T follicular helper cell (primary cell): Measurements from ENCODE around the gene NKAPD1.
A peak's percentile ranks its signal among the peaks of the same experiment; 100 is the strongest.
"Not testable (repeated sequence)": the region's sequence is repeated elsewhere in the genome, so short reads cannot be mapped to it uniquely, and the experiment has no call there.

Experiments
- DNase-seq: peaks from one replicate; pipeline ENCODE4 v3.0.0-alpha.2; 2020; ENCODE audit warnings: low read depth
- total RNA-seq, 2 experiments: gene quantifications; one replicate each; lab custom pipeline; 2026; lab: John Stamatoyannopoulos, UW

The NKAPD1 gene, protein sequence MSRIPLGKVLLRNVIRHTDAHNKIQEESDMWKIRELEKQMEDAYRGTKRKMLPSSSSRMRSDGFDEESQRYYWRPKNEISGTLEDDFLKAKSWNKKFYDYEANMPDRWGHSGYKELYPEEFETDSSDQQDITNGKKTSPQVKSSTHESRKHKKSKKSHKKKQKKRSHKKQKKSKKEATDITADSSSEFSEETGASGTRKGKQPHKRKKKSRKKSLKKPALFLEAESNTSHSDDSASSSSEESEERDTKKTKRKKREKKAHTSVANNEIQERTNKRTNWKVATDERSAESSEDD
- total RNA-seq: 65.0 to 84.8 reads per million in 2 experiments

DNA sequence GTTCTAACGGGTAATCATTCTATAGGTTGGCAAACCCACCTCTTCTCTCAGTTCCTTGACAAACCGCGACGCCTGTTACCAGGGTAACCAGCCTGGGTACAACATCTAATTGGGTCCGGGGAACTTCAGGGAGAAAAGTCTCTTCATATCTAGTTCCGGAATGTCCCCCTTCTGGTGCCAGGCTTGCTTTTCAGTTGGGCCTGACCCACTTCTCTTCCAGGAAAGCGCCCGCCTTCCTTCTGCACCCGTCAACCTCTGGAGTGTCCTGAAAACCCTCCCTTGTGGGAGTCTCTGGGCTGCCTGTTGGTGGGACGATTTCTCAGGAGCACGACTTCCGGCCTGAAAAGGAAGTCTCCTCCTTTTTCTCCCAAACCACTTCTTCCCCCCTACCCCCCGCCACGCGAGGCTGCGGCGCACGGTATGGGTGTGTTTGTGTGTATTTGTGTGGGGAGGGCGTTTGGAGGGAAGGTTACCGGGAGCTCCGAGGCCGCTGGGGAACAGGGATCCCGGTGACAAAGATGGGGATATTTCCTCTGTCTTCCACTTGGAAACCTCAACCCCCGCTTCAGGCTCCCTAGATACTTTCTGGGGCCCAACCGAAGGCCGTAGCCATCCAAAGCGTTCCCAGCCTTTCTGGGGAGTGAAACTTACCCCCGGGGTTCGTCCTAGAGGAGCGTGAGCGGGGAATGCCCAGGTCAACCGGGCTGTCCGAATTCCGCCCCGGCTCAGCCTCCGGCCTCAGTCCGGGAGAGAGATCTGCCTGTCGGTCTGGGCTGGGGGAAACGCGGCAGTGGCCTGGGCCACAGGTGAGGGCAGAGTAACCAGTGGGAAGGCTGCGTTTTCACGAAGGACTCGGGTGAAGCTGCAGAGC is at the start of gene NKAPD1, which contains the start of gene PIH1D2:
Gene NKAPD1 (plus strand): TSS at position 359 of the 871 bp plus-strand sequence. CDS start 1,276 bp downstream, outside the sequence.
Gene PIH1D2 (minus strand): TSS at position 77 of the 871 bp plus-strand sequence. CDS start 843 bp downstream, outside the sequence.
- DNase-seq: peak; percentile 78

DNA sequence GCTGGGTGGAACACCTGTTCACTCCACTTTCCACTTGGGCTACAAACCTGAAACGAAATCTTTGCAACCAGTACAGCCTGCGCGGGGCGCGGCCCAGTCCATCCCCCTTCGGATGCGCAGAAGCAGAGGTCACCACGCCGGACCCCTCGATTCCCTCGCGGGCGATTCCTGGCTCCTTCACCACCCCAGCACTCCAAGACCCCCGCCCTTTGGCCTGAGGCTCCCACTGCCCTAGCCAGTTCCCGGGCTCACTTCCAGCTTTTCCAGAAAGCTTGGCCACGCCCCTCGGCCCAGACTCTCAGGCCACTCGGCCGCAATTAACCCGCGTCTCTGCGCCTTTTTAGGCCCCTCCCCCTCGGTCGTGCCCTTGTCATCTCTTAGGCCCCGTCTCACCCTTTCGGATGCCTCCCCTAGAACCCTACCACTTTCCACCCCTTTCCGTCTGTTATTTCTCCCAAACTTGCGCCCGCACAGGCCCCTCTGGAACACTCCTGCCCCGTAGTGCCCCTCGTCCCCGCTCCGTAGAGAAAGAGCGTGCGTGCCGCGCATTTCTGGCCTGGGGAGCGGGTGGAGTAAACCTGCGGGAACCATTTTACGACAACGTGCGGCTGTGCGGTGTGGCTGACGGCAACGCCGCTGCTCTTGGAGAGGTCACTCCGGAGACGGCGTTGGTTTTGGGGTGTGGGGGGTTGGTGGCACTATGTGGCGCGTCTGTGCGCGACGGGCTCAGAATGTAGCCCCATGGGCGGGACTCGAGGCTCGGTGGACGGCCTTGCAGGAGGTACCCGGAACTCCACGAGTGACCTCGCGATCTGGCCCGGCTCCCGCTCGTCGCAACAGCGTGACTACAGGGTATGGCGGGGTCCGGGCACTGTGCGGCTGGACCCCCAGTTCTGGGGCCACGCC is 49.1 kb upstream of the NKAPD1 start, which contains the start of gene DLAT:
Gene DLAT (plus strand): TSS at position 636 of the 906 bp plus-strand sequence. CDS start 65 bp downstream, at position 701.
- peak; percentile 77 for DNase-seq

DNA sequence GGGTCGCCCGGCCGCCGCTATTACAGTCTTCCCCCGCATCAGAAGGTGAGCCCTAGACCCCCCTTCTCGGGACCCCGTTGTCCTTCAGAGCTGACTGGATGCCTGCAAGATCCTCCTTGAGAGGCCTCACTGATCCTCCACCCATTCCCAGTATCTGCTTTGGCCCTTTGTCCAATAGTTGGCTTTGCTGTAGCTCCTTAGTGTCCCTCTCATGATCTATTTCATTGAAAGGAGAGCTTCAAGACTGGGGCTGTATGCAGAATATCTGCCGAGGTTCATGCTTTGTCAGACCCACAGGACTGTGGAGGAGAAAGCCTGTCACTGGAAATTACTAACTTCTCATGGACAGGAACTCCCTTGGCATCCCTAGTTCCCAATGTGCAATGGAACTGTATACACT is 48.4 kb upstream of the NKAPD1 start:
- DNase-seq: no peak

DNA sequence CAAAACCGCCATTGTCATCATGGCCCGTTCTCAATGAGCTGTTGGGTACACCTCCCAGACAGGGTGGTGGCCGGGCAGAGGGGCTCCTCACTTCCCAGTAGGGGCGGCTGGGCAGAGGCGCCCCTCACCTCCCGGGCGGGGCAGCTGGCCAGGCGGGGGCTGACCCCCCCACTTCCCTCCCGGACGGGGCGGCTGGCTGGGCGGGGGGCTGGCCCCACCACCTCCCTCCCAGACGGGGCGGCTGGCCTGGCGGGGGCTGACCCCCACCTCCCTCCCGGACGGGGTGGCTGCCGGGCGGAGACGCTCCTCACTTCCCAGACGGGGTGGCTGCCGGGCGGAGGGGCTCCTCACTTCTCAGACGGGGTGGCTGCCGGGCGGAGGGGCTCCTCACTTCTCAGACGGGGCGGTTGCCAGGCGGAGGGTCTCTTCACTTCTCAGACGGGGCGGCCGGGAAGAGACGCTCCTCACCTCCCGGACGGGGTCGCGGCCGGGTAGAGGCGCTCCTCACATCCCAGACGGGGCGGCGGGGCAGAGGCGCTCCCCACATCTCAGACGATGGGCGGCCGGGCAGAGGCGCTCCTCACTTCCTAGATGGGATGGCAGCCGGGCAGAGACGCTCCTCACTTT is 47.2 kb upstream of the NKAPD1 start:
- not testable (repeated sequence) for DNase-seq

DNA sequence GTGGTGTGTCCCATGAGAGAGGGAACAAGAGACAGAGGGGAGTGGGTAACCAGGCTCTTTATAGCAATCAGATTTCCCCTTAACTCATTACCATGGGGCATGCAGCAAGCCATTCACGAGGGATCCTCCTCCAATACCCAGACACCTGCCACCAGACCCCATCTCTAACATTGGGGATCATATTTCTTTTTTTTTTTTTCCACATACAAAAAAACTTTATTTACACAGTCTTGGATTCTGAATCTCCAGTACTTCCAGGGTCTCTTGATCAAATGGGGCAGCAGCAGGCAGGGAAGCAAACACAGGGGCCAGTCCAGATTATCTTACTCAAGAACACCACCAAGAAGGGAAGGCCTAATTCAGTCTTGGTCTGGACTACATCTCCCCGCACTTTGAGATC is 44.6 kb upstream of the NKAPD1 start:
- DNase-seq: no peak

DNA sequence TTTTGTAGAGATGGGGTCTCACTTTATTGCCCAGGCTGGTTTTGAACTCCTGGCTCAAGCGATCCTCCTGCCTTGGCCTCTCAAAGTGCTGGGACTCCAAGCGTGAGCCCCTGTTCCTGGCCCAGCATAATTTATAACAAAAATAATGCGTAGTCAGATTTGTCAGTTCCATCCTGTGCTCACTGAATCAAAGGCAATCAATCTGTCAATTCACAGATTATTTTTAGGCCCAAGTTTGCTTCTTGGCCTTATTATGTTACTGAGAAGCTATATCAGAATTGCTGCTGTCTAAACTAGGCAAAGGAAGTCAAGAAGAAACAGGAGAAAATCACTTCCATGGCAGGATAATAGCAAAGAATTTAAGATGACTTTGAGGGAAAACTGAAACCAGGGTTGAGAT is 40.2 kb upstream of the NKAPD1 start:
- no peak for DNase-seq

DNA sequence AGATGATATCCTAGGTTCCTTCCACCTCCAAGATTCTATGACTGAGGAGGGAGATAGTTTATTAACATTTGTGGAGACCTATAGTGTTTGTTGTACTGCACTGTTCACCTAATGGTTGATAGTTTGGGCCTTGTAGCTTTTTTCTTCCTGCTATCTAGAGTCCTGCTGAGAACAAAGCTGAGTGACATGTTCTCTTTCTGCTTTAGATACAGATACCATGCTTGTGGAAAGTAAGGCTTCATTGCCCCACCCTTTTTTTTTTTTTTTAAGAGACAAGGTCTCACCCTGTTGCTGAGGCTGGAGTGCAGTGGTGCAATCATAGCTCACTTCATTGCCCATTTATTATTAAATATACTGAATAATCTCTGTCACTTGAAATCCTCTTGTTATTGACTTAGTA is 36.6 kb upstream of the NKAPD1 start:
- no peak for DNase-seq

DNA sequence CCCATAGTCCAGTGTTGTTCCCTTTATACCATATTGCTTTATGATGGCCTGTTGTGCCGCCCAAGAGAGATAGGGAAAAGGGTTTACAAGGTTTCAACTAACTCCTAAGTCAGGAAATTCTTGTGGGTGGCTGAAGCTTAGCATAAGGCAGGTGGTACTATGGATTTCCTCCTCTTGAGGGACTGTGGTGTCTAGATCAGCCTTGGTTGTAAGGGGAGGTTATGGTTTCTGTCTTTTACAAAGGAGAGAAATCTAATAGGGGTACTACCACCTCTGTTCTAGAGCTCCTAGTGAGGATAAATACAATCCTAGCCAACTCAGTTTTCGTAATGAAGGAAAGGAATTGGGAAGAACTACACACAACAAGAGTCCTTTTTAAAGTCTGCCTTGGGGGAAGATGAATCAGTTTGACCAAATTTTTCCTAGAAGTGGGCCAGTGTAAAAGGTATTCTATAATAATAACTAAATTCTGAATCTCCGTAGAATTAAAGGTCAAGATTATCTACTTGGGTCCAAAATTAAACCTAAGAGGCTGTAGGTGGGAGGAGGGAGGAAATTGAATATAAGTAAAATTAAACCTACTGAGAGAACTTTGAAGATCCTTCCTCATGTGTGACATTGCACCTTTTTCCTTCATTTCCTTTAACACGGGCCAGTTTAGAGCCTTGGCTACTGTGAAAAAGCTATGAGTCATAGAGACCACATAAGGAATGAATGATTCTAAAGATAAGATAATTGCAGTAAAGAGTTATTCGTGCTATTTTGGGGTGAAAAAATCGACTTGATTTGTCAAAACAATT is 31.7 kb upstream of the NKAPD1 start:
- no peak for DNase-seq

DNA sequence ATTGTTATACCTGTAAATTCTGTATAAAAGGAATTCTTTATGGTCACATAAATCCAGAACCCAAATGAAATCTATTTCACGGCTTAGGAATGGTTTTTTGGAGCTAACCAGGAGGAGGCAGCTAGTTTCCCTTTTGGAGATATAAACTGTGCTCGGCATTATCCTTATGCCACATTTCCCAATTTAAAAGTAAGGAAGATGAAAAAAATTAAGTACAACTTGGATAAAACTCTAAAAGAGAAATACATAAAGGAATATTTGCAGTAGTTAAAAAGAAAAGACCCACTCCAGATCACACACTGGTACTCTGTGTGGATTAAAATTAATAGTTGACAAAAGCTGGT is 31.2 kb upstream of the NKAPD1 start:
- DNase-seq: no peak

DNA sequence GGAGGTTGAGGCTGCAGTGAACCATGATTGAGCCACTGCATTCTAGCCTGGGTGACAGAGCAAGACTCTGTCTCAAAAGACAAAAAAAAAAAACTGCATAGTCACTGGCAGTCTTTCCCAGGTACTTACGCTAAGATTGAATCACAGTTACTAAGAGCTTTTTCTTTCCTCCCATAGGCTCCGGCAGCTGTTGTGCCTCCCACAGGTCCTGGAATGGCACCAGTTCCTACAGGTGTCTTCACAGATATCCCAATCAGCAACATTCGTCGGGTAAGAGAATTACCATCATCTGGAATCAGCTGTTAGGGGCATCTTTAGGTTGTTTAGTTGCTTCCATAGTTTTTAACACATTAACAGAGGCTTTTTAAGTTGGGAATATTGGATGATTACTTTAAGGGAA is 29.1 kb upstream of the NKAPD1 start:
- no peak for DNase-seq

DNA sequence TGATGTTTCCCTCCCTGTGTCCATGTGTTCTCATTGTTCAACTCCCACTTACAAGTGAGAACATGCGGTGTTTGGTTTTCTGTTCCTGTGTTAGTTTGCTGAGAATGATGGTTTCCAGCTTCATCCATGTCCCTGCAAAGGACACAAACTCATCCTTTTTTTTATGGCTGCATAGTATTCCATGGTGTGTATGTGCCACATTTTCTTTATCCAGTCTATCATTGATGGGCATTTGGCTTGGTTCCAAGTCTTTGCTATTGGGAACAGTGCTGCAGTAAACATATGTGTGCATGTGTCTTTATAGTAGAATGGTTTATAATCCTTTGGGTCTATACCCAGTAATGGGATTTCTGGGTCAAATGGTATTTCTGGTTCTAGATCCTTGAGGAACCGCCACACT is 27.5 kb upstream of the NKAPD1 start:
- not testable (repeated sequence) for DNase-seq

DNA sequence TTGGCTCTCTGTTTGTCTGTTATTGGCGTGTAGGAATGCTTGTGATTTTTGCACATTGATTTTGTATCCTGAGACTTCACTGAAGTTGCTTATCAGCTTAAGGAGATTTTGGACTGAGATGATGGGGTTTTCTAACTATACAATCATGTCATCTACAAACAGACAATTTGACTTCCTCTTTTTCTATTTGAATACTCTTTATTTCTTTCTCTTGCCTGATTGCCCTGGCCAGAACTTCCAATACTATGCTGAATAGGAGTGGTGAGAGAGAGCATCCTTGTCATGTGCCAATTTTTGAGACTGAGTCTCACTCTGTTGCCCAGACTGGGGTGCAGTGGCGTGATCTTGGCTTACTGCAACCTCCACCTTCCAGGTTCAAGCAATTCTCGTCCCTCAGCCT is 25.8 kb upstream of the NKAPD1 start:
- not testable (repeated sequence) for DNase-seq

DNA sequence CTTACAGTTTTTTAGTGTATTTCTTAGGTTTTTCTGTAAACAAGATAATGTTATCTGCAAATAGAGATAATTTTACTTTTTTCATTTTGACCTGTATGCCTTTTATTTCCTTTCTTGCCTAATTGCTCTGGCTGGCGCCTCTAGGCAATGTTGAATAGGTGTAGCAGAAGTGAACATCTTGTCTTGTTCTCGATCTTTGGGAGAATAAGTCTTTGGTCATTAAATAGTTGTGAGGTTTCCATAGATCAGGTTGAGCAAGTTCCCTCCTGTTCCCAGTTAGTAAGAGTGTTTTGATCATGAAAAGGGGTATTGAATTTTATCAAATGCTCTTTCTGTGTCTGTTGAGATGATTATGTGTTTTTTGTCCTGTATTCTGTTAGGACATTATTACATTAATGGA is 24.3 kb upstream of the NKAPD1 start:
- no peak for DNase-seq

DNA sequence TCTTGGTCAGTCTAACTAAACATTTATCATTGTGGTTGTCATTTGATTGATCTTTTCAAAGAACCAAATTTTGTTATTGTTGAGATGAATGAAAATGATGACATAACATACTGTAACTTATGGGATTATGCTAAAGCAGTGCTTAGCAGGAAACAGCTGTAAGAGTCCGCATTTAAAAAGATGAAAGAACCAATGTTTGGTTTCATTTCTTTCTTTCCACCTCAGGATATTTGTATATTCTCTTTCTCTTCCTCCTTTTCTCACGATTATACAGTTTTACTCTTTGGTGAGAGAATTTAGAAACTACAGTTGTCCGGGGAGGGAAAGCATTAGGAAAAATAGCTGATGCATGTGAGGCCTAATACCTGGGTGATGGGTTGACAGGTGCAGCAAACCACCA is 23.4 kb upstream of the NKAPD1 start:
- no peak for DNase-seq

DNA sequence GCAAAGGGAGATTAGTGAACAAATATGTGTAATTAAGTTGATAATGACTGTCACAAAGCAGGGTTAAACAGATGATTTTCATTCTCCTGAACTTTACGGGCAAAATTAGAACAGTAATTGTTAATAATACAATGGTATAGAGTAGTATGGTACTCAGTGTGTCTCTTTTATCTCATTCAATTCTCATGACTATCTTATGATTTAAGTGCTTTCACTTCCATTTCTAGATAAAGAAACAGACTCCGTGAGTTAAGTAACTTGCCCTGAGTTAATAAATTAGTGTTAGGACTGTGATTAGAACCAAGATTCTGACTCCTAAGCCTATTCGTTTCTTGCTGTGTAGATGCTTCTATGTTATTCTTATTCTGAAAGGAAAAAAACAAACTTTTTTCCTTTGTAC is 22.3 kb upstream of the NKAPD1 start:
- no peak for DNase-seq

DNA sequence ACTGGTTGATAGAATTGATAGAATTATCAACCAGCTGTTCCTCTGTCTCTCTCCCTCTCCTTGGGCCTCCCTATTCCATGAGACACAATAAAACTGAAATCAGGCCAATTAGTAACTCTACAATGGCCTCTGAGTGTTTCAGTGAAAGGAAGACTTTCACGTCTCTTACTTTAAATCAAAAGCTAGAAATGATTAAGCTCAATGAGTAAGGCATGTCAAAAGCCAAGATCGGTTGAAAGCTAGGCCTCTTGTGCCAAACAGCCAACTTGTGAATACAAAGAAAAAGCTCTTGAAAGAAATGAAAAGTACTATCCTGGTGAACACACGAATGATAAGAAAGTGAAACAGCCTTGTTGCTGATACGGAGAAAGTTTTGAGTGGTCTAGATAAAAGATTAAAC is 16.9 kb upstream of the NKAPD1 start:
- no peak for DNase-seq

DNA sequence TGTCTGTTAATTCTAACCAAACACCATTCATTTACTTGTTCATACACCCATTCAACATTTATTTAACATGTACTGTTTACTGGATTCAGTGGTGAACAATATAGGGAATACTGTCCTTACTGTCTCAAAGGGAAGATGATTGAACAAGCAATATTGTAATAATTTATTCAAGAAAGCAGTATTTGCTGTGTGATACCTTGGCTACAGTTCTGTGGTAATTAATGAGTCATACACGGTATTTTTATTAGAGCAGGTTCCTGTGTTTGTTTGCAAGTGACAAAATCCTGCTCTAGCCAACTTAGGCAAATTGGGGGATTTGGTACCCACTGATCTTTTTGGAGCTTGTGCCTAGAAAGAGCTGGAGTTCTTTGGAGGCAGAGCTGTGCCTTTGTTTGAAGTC is 16.0 kb upstream of the NKAPD1 start:
- no peak for DNase-seq

DNA sequence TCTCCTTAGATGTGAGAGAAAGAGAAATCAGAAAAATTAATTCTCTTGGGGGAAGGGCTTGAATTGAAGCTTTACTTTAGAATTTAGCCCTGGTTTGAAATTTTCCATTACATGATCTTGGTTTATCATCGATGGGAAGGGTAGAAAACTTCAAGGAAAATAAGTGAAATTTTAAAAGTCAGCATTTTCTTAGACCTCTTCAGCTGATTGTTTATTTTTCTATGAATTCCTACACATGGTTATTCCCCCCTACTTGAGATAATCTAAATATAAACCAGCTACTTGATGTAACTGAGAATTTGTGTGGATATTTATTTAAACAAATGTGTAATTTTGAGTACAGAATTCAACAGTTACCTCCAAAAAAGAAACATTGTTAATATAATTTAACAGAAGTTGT is 11.2 kb upstream of the NKAPD1 start:
- no peak for DNase-seq

DNA sequence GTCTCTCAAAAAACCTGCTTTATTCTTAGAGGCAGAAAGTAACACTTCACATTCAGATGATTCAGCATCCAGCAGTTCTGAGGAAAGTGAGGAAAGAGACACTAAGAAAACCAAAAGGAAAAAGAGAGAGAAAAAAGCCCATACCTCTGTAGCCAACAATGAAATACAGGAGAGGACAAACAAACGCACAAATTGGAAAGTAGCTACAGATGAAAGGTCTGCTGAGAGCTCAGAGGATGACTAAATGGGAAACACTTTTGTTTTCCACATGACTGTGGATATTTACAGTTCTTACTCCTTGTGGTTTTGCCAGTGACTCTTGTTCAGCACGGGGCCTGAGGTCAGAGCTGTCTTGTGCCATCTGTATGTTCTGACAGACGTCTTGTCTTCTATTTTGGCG is 8.6 kb downstream of the NKAPD1 start:
- no peak for DNase-seq

DNA sequence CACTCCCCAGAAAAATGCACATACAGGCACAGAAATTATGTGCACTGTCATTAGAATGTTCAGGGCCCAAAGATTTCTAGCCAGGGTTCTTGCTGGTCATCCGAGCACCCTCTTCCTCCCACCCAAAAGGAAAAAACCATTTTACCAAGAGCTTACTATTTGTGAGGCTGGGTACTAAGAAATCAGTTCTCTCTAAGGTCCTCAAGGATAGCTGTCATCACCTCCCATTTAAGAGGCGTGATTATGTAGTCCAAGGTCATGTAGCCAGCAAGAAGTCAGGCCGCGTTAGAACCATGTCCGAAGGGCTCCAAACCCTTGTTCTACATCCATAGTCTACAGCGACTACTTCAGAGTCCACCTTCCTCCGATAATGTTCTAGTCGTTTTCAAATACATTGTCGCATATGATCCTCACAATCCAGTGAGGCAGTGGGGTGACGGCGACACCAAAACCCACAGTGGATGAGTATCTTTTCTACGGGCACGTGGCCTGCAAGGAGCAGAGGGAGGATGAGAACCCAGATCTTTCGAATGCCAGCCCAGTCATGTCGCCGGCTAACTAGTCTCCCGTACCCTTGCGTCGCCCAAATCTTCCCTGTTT is 11.8 kb downstream of the NKAPD1 start:
- DNase-seq: no peak
